Cardiac ventricle fibroblast (primary cell): ENCODE data around the gene SEMA3C. TPM values are rescaled to one million over a fixed set of nuclear protein-coding genes. Genes with fewer than 3 reads are reported as not detected.

Source experiments
- total RNA-seq: library from RNA; depleted of rRNA; stranded (reverse); fragments of >200 nt; gene quantifications from 2 replicates; pipeline ENCODE4 v1.2.3, GENCODE V29; 2015

Gene SEMA3C
- 41.0 and 46.4 TPM in 2 replicates for total RNA-seq

DNA sequence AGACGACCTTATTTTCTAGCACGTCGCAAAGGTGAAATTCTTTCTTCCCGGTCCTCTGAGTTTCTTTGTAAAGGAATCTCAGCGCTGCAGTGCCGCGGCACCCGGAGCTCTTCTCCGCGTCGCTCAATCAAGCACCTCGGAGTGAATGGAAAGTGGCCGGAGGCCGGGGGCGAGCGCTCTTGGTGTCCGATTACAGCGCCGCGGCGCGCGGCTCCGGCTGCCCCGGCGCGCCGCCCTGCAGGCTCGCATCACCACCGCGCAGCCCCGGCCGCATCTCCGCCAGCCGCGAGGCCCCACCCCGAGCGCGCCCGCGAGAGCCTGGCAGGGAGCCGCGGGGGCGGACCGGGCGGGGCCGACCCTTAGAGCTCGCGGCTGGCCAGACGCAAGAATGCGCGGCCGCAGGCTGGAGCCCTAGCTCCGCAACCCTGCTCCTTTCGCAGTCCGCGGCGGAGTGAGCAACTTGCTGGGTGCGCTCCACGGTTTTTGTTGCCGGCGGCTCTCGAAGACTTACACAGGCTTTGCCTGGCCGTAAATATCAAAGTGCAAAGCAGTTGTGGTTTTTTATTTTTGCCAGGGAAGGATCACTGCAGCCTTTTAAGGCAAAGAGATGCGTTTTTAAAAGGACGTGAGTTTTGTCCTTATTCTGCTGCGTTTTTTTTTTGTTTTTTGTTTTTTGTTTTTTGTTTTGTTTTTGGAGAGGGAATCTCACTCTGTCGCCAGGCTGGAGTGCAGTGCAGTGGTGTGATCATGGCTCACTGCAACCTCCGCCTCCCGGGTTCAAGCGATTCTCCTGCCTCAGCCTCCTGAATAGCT is at the start of gene SEMA3C:
TSS of gene SEMA3C (minus strand) at position 143 of the 813 bp plus-strand sequence. CDS start 2,270 bp downstream, outside the sequence.

